GM12873 (cell line): ENCODE results near the gene PLD3.

ENCODE experiments used
- TF ChIP-seq, protein P1 (sequence below): IDR thresholded peaks from 2 replicates; pipeline ENCODE4 v1.5.1; 2012; ENCODE audit warnings: low read depth, mild to moderate bottlenecking, moderate library complexity, low read length, control low read depth; ENCODE audit not compliant: insufficient read depth; ENCODE audit errors: missing control alignments

PLD3 gene

DNA sequence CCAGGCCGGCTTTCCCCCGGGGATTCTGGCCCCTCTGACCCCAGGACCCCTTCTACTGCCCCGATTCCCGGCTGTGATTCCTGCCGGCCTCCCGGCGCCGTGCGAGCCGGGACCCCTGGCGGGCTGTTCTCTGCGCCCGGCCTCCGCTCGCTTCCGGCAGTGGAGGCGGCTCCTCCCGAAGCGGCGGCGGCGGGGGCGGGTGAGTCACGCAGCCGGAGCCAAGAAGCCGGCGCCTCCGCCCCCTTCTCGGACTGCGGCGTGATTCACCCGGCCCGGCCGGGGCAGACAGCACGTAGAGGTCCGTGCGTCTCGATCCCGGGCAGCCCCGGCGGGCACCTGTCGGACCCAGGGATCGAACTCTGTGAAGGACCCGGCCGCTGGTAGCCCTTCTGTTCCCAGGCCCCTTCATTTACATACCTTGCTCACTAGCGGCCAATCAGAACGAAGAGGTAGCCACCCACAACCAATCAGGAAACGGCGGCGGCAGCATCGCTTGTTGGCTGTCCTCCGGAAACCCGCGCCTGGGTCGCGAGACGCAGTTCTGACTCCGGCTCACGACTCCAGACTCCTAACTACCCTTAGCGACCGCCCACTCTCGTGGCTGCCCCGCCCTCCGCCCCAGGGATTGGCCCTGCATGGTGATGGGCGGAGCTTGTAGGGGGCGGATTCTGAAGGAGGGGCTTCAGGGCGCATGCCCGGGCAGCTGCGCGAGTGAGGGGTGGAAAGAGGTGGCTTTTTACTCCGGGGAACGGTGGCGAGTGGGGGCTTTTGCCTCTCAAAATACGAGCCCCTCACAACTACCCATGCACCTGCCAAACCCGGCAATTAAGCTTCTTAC is 77.2 kb downstream of the PLD3 start, which contains the start of gene SERTAD1:
TSS of gene SERTAD1 (minus strand) at position 543 of the 838 bp plus-strand sequence. CDS start 2,446 bp downstream, outside the sequence.
- TF ChIP-seq, protein P1, sequence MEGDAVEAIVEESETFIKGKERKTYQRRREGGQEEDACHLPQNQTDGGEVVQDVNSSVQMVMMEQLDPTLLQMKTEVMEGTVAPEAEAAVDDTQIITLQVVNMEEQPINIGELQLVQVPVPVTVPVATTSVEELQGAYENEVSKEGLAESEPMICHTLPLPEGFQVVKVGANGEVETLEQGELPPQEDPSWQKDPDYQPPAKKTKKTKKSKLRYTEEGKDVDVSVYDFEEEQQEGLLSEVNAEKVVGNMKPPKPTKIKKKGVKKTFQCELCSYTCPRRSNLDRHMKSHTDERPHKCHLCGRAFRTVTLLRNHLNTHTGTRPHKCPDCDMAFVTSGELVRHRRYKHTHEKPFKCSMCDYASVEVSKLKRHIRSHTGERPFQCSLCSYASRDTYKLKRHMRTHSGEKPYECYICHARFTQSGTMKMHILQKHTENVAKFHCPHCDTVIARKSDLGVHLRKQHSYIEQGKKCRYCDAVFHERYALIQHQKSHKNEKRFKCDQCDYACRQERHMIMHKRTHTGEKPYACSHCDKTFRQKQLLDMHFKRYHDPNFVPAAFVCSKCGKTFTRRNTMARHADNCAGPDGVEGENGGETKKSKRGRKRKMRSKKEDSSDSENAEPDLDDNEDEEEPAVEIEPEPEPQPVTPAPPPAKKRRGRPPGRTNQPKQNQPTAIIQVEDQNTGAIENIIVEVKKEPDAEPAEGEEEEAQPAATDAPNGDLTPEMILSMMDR: peak; percentile 71
